Keratinocyte (primary cell): ENCODE results near the gene ZMIZ1. TPM values are rescaled to one million over a fixed set of nuclear protein-coding genes. Genes with fewer than 3 reads are reported as not detected.

Experiments used
- DNase-seq: peaks from one replicate; pipeline ENCODE4 v3.0.0-alpha.2; 2011; ENCODE audit warnings: low read depth, missing footprints, low spot score
- FAIRE-seq: peaks from 2 replicates; lab custom pipeline; 2011; peaks lifted over from hg19 to GRCh38; lab: Jason Lieb, UNC
- H2AFZ ChIP-seq: 2 replicates; pipeline ENCODE4 v1.6.0; 2012; ENCODE audit warnings: low read length, control low read depth, inconsistent platforms; ENCODE audit not compliant: control insufficient read depth
- H3K27ac ChIP-seq: 2 replicates; pipeline ENCODE4 v1.5.1; 2011; ENCODE audit warnings: low read length; ENCODE audit not compliant: control insufficient read depth, insufficient read depth
- H3K27me3 ChIP-seq: 3 replicates; pipeline ENCODE4 v1.6.0; 2011; ENCODE audit warnings: low read length; ENCODE audit not compliant: control insufficient read depth, insufficient read depth; ENCODE audit errors: extremely low read depth
- H3K36me3 ChIP-seq, 2 experiments: 2 replicates in 1 of 2; 3 replicates in 1 of 2; pipeline ENCODE4 v1.5.1; 2011; ENCODE audit warnings: low read length in 2 of 2, mild to moderate bottlenecking in 1 of 2; ENCODE audit not compliant: control insufficient read depth in 2 of 2, insufficient read depth in 2 of 2; ENCODE audit errors: extremely low read depth in 1 of 2
- H3K4me1 ChIP-seq: 3 replicates; pipeline ENCODE4 v1.5.1; 2011; ENCODE audit warnings: low read length; ENCODE audit not compliant: control insufficient read depth, insufficient read depth; ENCODE audit errors: extremely low read depth
- H3K4me2 ChIP-seq: 3 replicates; pipeline ENCODE4 v1.6.0; 2011; ENCODE audit warnings: low read depth, low read length; ENCODE audit not compliant: control insufficient read depth, insufficient read depth; ENCODE audit errors: extremely low read depth
- H3K4me3 ChIP-seq, 3 experiments: fragments of 200-600 bp in 1 of 3; sonication (generic) in 1 of 3; 2 replicates in 2 of 3; 3 replicates in 1 of 3; pipeline ENCODE4 v1.5.1; 2011 to 2016; ENCODE audit warnings: low read length in 3 of 3, mild to moderate bottlenecking in 3 of 3, control low read depth in 2 of 3, inconsistent platforms in 1 of 3, low read depth in 1 of 3, mixed read lengths in 1 of 3, mixed run types in 1 of 3, moderate library complexity in 1 of 3; ENCODE audit not compliant: control insufficient read depth in 2 of 3, insufficient read depth in 2 of 3; ENCODE audit errors: extremely low read depth in 1 of 3
- H3K79me2 ChIP-seq: 2 replicates; pipeline ENCODE4 v1.6.0; 2012; ENCODE audit warnings: low read length; ENCODE audit not compliant: control insufficient read depth, insufficient read depth
- H3K9ac ChIP-seq: 3 replicates; pipeline ENCODE4 v1.6.0; 2011; ENCODE audit warnings: low read length; ENCODE audit not compliant: control insufficient read depth, insufficient read depth; ENCODE audit errors: extremely low read depth
- H3K9me1 ChIP-seq: 3 replicates; pipeline ENCODE4 v1.6.0; 2011; ENCODE audit warnings: low read length; ENCODE audit not compliant: control insufficient read depth, insufficient read depth; ENCODE audit errors: extremely low read depth
- H3K9me3 ChIP-seq: 2 replicates; pipeline ENCODE4 v1.5.1; 2012; ENCODE audit warnings: low read depth, low read length; ENCODE audit not compliant: control insufficient read depth
- H4K20me1 ChIP-seq: 3 replicates; pipeline ENCODE4 v1.6.0; 2011; ENCODE audit warnings: low read length; ENCODE audit not compliant: control insufficient read depth, insufficient read depth; ENCODE audit errors: extremely low read depth
- CTCF ChIP-seq, 3 experiments: IDR thresholded peaks in 1 of 3; conservative IDR thresholded peaks in 1 of 3; optimal IDR thresholded peaks in 1 of 3; 2 replicates in 2 of 3; 3 replicates in 1 of 3; pipeline versions ENCODE3 to v1.5.1; 2011; ENCODE audit warnings: low read length in 3 of 3, mild to moderate bottlenecking in 3 of 3, moderate library complexity in 2 of 3, control low read depth in 1 of 3, inconsistent platforms in 1 of 3; ENCODE audit not compliant: insufficient read depth in 2 of 3; ENCODE audit errors: extremely low read depth in 1 of 3
- EZH2 ChIP-seq: IDR thresholded peaks from one replicate; pipeline ENCODE4 v1.6.1; 2012; ENCODE audit warnings: inconsistent platforms, mild to moderate bottlenecking, low read length, moderate library complexity
- dilution Hi-C: fragments of 300-500 bp; cut with MboI; formaldehyde crosslinking; loops from one replicate; pipeline ENCODE4 v1.7.0; 2020; ENCODE audit warnings: low sequenced_read_pairs; ENCODE audit not compliant: extremely low pct_ligation_motif_present
- polyA plus RNA-seq, 5 experiments: library from polyadenylated mRNA; depleted of rRNA in 3 of 5; stranded (reverse) in 3 of 5; stranded (forward) in 1 of 5; unstranded in 1 of 5; fragments of >200 nt; gene quantifications; 1 replicate in 1 of 5; 2 replicates in 3 of 5; 3 replicates in 1 of 5; pipeline versions ENCODE4 v1.2.1 to v1.2.3, GENCODE V29; 2011 to 2012; ENCODE audit warnings: missing spikeins in 2 of 5, low read depth in 1 of 5, low replicate concordance in 1 of 5

The ZMIZ1 gene
- polyA plus RNA-seq, 1 donor (not counting 4 experiments of a cell fraction or from before 2014, with no cell fraction given) = 1.8 TPM

GRCh38 chr10:79094412-79095175, 25.8 kb downstream of the ZMIZ1 start:
- H3K9ac ChIP-seq = no peak overlapping the region
- DNase-seq (no peak), FAIRE-seq (no peak)
- H3K79me2 ChIP-seq = peaks cover 15% of the 10 kb centered on the region
- dilution Hi-C loops = no loop called here
- H3K9me1 ChIP-seq = no peaks in the 10 kb centered on the region
- peaks cover 2% of the 10 kb centered on the region for H4K20me1 ChIP-seq
- no peak overlapping the region for H3K4me3 ChIP-seq
- H2AFZ ChIP-seq = no peak overlapping the region
- H3K4me1 ChIP-seq = no peaks in the 10 kb centered on the region
- no peaks in the 10 kb centered on the region for H3K9me3 ChIP-seq
- no peaks in the 10 kb centered on the region for H3K36me3 ChIP-seq
- H3K27ac ChIP-seq = no peak overlapping the region
- no peaks in the 10 kb centered on the region for H3K27me3 ChIP-seq
- TF ChIP-seq CTCF (optimal IDR thresholded peaks at IDR 0.05 in 1 of 3, IDR thresholded peaks at IDR 0.05 in 1 of 3, conservative IDR thresholded peaks at IDR 0.05 in 1 of 3; ENCODE audit: extremely low read depth in 1 of 3, insufficient read depth in 2 of 3, low read length in 3 of 3) (no peak), EZH2 (no peak)
- H3K4me2 ChIP-seq = no peak overlapping the region

- Histone ChIP-seq H3K9me1 (no peaks in the 10 kb centered on the region), H3K9me3 (no peaks in the 10 kb centered on the region), H4K20me1 (peaks cover 6% of the 10 kb centered on the region), H3K79me2 (peaks cover 15% of the 10 kb centered on the region), H3K27ac (no peak overlapping the region), H2AFZ (no peak overlapping the region), H3K27me3 (no peaks in the 10 kb centered on the region), H3K9ac (no peak overlapping the region), H3K4me1 (peaks cover 6% of the 10 kb centered on the region), H3K36me3 (no peaks in the 10 kb centered on the region), H3K4me2 (no peak overlapping the region), H3K4me3 (no peak overlapping the region)
- no peak for FAIRE-seq
- DNase-seq = no peak
- dilution Hi-C loops = no loop called here
- no peak for TF ChIP-seq CTCF (optimal IDR thresholded peaks at IDR 0.05 in 1 of 3, IDR thresholded peaks at IDR 0.05 in 1 of 3, conservative IDR thresholded peaks at IDR 0.05 in 1 of 3; ENCODE audit: extremely low read depth in 1 of 3, insufficient read depth in 2 of 3, low read length in 3 of 3)
- no peak for TF ChIP-seq EZH2
Measured at GRCh38 chr10:79095316-79095715, 26.6 kb downstream of the ZMIZ1 start.
